Activated CD8-positive, alpha-beta T cell treated with anti-CD3 and anti-CD28 coated beads for 36 hours (primary cell): ENCODE measurements around the gene TANK. TPM values are rescaled to one million over a fixed set of nuclear protein-coding genes. Genes with fewer than 3 reads are reported as not detected.

Experiments
- ATAC-seq: fragments of 200-7000 bp; cut with Tn5 transposase; one replicate; pipeline ENCODE4 v1.10.0; 2021; ENCODE audit warnings: mild to moderate bottlenecking, moderate library complexity
- CTCF ChIA-PET: fragments of 350-600 bp; sonication (Branson Sonifier 250); formaldehyde crosslinking; loops from one replicate; lab custom pipeline; 2021; ENCODE audit warnings: antibody characterized with exemption; lab: Charles Lee
- POLR2A ChIA-PET: fragments of 350-600 bp; sonication (Branson Sonifier 250); formaldehyde crosslinking; loops from one replicate; lab custom pipeline; 2021; ENCODE audit warnings: antibody characterized with exemption; lab: Charles Lee
- DNase-seq: peaks from one replicate; pipeline ENCODE4 v3.0.0-alpha.2; 2020
- H3K27ac Mint-ChIP-seq: one replicate; pipeline ENCODE4 v1.8.0; 2021; ENCODE audit warnings: mild to moderate bottlenecking, mixed read lengths
- H3K27me3 Mint-ChIP-seq: one replicate; pipeline ENCODE4 v1.8.0; 2021; ENCODE audit warnings: mixed read lengths
- H3K36me3 Mint-ChIP-seq: one replicate; pipeline ENCODE4 v1.8.0; 2021; ENCODE audit warnings: low read depth, mixed read lengths
- H3K4me1 Mint-ChIP-seq: one replicate; pipeline ENCODE4 v1.8.0; 2021; ENCODE audit warnings: low read depth, mixed read lengths
- H3K4me3 Mint-ChIP-seq: one replicate; pipeline ENCODE4 v1.8.0; 2021; ENCODE audit warnings: mild to moderate bottlenecking, moderate library complexity, mixed read lengths
- H3K9me3 Mint-ChIP-seq: one replicate; pipeline ENCODE4 v1.8.0; 2021; ENCODE audit warnings: mixed read lengths
- CTCF ChIP-seq: fragments of 200-600 bp; IDR thresholded peaks from one replicate; pipeline ENCODE4 v1.8.0; 2022; ENCODE audit warnings: antibody characterized with exemption, mild to moderate bottlenecking
- intact Hi-C: fragments of 100-400 bp; cut with micrococcal nuclease; formaldehyde crosslinking; loops from one replicate; pipeline ENCODE4 v1.10.0; 2022
- total RNA-seq, 2 experiments: library from RNA; stranded (reverse); gene quantifications; one replicate each; pipeline ENCODE4 v1.2.3, GENCODE V29; 2021

TANK gene
- total RNA-seq, 2 experiments from 2014 or later: 49.2 to 51.6 TPM

- DNase-seq (no peak), ATAC-seq (no peak)
- no peak overlapping the region for H3K27ac Mint-ChIP-seq
- peaks cover 25% of the 10 kb centered on the region for H3K4me1 Mint-ChIP-seq
- no peak for TF ChIP-seq CTCF
- no peaks in the 10 kb centered on the region for H3K27me3 Mint-ChIP-seq
- peaks cover 44% of the 10 kb centered on the region for H3K9me3 Mint-ChIP-seq
- intact Hi-C loops: no loop called here
- CTCF ChIA-PET: interaction anchor here (1.4 kb wide), 1 partner anchor 16 kb away, joined by 3 read pairs; no protein-coding TSS in a partner anchor
- peaks cover 54% of the 10 kb centered on the region for H3K36me3 Mint-ChIP-seq
- no peak overlapping the region for H3K4me3 Mint-ChIP-seq
- POLR2A ChIA-PET: no interaction called here
These were observed 7.9 kb upstream of the TANK start for GRCh38 chr2:161152302-161152701.

- peaks cover 34% of the 10 kb centered on the region for H3K36me3 Mint-ChIP-seq
- no peak for ATAC-seq
- peaks cover 50% of the 10 kb centered on the region for H3K4me1 Mint-ChIP-seq
- no peaks in the 10 kb centered on the region for H3K9me3 Mint-ChIP-seq
- no peak for DNase-seq
- intact Hi-C loops: no loop called here
- CTCF ChIA-PET: interaction anchor here (1.0 kb wide), 1 partner anchor 15 kb away, joined by 4 read pairs; no protein-coding TSS in a partner anchor
- H3K4me3 Mint-ChIP-seq: peak overlapping the region; percentile 32
- POLR2A ChIA-PET: no interaction called here
- peak overlapping the region; percentile 52 for H3K27ac Mint-ChIP-seq
- TF ChIP-seq CTCF: no peak
- no peaks in the 10 kb centered on the region for H3K27me3 Mint-ChIP-seq
These were observed 1.3 kb upstream of the TANK start for GRCh38 chr2:161158882-161159281.

- intact Hi-C loops: loop anchor here (2.0 to 10.0 kb wide), 2 partner anchors 23 to 795 kb away; no protein-coding TSS in a partner anchor
- peaks cover 38% of the 10 kb centered on the region for H3K36me3 Mint-ChIP-seq
- no peak for ATAC-seq
- ChIA-PET POLR2A (interaction anchor here (1.0 kb wide), 1 partner anchor 24 kb away, joined by 3 read pairs; no protein-coding TSS in a partner anchor), CTCF (interaction anchor here (1.0 kb wide), 1 partner anchor 16 kb away, joined by 4 read pairs; no protein-coding TSS in a partner anchor)
- H3K9me3 Mint-ChIP-seq: no peaks in the 10 kb centered on the region
- H3K4me3 Mint-ChIP-seq: peak overlapping the region; percentile 91
- peaks cover 51% of the 10 kb centered on the region for H3K4me1 Mint-ChIP-seq
- no peak for DNase-seq
- H3K27me3 Mint-ChIP-seq: no peaks in the 10 kb centered on the region
- TF ChIP-seq CTCF: no peak
- peak overlapping the region; percentile 83 for H3K27ac Mint-ChIP-seq
These were observed 587 bp upstream of the TANK start for GRCh38 chr2:161159456-161160225.

- intact Hi-C loops: loop anchor here (2.0 to 10.0 kb wide), 2 partner anchors 24 to 794 kb away; no protein-coding TSS in a partner anchor
- DNase-seq (no peak), ATAC-seq (peak; percentile 14)
- CTCF ChIA-PET: no interaction called here
- peaks cover 45% of the 10 kb centered on the region for H3K36me3 Mint-ChIP-seq
- POLR2A ChIA-PET: no interaction called here
- H3K4me1 Mint-ChIP-seq: peaks cover 57% of the 10 kb centered on the region
- H3K4me3 Mint-ChIP-seq: peak overlapping the region; percentile 91
- H3K27ac Mint-ChIP-seq: peak overlapping the region; percentile 96
- no peak for TF ChIP-seq CTCF
- no peaks in the 10 kb centered on the region for H3K9me3 Mint-ChIP-seq
- no peaks in the 10 kb centered on the region for H3K27me3 Mint-ChIP-seq
These were observed 962 bp downstream of the TANK start for GRCh38 chr2:161161074-161161706.
